GM19438 (cell line): Measurements from ENCODE around the gene C19orf67.
"Not testable (repeated sequence)": the region's sequence is repeated elsewhere in the genome, so short reads cannot be mapped to it uniquely, and the experiment has no call there.

Experiments
- ATAC-seq: cut with Tn5 transposase; IDR thresholded peaks from one replicate; pipeline ENCODE4 v1.9.1; 2021; ENCODE audit warnings: low read depth; ENCODE audit not compliant: unreplicated experiment

C19orf67 gene

DNA sequence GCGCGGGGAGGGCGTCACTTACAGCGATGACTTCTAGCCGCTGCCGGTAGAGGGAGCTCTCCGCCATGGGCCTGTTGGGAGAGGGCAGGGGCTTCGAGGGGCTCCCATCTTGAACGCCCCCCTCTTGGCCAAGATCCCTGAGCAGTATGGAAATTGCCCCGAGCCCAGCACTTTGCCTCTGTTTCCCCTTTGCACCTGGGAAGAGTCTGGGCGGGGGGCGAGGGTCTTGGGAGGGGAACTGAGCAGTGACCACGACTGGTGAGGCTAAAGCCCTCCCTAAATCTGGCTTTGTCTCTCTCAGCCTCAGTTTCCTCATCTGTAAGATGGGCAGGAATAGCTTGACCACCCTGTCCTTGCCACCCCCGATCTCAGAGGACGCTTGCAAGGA, 26.5 kb downstream of the C19orf67 start:
- ATAC-seq = no peak

GRCh38 chr19:14058182-14059092, 27.1 kb downstream of the C19orf67 start:
- ATAC-seq = no peak

- ATAC-seq = no peak
Observed at GRCh38 chr19:14056741-14057356, 28.7 kb downstream of the C19orf67 start.

GRCh38 chr19:14056069-14056666, 29.4 kb downstream of the C19orf67 start:
- ATAC-seq = no peak

- ATAC-seq = no peak
Observed at GRCh38 chr19:14055396-14055795, 30.2 kb downstream of the C19orf67 start.

- ATAC-seq = no peak
Observed at GRCh38 chr19:14054721-14055120, 30.9 kb downstream of the C19orf67 start.

- ATAC-seq = no peak
Observed at GRCh38 chr19:14054099-14054498, 31.5 kb downstream of the C19orf67 start.

DNA sequence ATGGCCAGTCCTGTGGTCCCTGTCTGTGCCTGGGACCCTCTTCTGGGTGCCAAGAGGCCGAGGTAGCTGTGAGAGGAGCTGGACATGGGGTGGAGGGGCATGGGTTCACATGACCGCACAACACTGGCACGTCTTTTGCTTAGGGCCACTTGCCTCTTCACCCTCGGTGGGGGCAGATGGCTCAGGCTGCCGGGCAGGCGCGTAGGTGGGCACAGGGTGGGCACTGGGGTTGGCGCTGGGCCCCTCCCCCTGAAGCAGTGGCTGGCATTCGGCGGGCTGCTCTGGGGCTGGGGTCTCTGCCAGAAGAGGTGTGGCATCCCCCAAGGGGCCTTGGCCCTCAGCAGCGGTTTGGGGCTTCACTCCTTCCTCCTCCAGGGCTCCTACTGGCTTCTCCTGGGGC, 32.1 kb downstream of the C19orf67 start:
- ATAC-seq = no peak

DNA sequence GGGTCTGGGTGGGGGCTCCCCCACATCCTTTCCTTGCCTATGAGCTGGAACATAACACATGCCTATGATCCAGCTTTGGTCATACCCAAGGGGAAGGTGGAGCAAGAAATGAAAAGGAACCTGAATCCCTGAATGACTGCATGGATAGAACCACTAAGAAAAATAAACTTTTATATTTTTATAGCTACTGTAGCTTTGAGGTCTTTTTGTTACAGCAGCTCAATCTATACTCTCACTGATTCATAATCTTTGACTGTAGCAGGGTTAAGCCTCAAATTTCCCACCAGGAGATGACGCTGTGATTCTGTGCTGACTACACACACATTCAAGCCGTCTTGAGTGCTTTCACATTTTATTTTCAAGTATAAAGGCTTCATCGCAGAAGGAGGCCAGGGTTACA, 32.6 kb downstream of the C19orf67 start:
- ATAC-seq = no peak

GRCh38 chr19:14052470-14052869, 33.1 kb downstream of the C19orf67 start:
- ATAC-seq = no peak

GRCh38 chr19:14051980-14052379, 33.6 kb downstream of the C19orf67 start:
- no peak for ATAC-seq

DNA sequence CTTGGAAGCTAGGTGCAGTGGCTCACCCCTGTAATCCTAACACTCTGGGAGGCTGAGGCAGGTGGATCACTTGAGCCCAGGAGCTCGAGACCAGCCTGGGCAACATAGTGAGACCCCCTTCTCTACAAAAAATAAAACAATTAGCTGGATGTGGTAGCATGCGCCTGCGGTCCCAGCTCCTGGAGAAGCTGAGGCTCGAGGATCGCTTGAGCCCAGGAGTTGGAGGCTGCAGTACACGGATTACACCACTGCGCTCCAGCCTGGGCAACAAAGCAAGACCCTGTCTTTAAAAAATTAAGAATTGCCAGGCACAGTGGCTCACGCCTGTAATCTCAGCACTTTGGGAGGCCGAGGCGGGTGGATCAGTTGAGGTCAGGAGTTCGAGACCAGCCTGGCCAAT, 34.6 kb downstream of the C19orf67 start:
- not testable (repeated sequence) for ATAC-seq

- no peak for ATAC-seq
Observed at GRCh38 chr19:14050512-14050911, 35.1 kb downstream of the C19orf67 start.

- ATAC-seq = no peak
Observed at GRCh38 chr19:14048443-14049153, 37.0 kb downstream of the C19orf67 start.

GRCh38 chr19:14047866-14048265, 37.7 kb downstream of the C19orf67 start:
- ATAC-seq = not testable (repeated sequence)

DNA sequence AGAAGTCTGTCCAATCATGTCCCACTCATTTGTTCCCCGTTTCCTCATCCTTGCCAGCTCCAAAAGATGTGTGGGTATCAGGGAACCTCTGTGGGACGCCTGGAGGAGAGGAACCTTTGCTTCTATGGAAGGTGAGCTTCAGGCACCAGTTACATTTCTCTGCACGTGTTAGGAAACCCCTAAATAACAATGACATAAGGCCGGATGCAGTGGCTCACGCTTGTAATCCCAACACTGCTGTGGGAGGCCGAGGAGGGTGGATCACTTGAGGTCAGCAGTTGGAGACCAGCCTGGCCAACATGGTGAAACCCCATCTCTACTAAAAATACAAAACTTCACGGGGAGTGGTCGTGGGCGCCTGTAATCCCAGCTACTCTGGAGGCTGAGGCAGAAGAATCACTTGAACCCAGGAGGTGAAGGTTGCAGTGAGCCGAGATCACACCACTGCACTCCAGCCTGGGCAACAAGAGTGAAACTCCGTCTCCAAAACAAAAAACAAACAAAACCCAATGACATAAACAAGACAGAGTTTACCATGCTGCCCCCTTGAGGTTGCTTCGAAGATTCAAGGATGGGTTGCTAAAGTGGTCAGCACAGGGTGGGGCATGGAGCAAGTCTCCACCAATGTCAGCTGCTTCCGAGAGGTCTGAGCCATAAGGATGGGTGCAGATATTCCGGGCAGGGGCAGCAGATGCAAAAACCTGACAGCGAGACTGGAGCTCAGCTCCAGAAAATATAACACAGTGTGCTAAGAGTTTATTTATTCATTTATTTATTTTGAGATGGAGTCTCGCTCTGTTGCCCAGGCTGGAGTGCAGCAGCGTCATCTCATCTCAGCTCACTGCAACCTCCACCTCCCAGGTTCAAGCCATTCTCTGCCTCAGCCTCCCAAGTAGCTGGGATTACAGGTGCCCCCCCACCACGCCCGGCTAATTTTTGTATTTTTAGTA, 42.6 kb downstream of the C19orf67 start:
- peak; percentile 58 for ATAC-seq

DNA sequence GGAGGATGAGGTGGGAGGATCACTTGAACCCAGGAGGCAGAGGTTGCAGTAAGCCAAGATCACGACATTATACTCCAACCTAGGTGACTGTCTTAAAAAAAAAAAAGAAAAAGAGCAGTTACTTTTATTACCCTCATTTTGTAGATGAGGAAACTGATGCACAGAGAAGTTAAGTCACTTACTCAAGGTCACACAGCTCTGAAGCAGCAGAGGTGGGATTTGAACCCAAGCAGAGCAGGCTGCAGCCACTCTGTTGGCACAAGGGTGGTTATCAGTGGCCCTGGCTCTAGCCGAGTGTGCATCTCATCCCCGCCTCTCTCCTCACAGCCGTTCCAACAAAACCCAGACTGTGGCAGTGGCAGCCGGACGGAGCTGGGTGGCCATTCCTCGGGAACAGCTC, 46.4 kb downstream of the C19orf67 start:
- ATAC-seq = no peak

- ATAC-seq = no peak
Observed at GRCh38 chr19:14035706-14036105, 49.9 kb downstream of the C19orf67 start.

- ATAC-seq = not testable (repeated sequence)
Observed at GRCh38 chr19:14035159-14035558, 50.4 kb downstream of the C19orf67 start.

DNA sequence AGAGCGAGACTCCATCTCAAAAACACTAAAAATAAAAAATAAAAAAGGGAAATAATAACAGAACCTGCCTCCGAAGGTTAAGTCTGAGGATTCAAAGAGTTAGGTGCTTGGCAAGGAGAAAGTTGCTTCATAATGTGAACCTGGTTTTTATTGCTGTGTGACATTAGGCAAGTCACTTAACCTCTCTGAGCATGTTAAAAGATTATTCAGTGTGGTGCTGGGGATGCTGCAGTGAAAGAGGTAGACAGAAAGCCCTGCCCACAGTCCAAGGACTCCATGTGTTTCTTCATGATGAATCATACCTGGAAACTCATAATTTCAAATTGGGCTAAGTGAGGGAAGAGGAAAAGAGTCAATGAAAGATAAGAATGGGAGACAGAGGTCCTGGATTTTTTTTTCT, 51.6 kb downstream of the C19orf67 start:
- no peak for ATAC-seq
